Measurements from ENCODE around the gene HIRA.

GRCh38 chr22:19466848-19467752 is 35.6 kb upstream of the HIRA start:
- TF ChIP-seq POLR2A (IDR thresholded peaks at IDR 0.05): no peak
- no peak for TF ChIP-seq CTCF (IDR thresholded peaks at IDR 0.05)
